Loucy (cell line): Measurements from ENCODE around the gene CUX1.
"Not testable (repeated sequence)": the region's sequence is repeated elsewhere in the genome, so short reads cannot be mapped to it uniquely, and the experiment has no call there.

ENCODE experiments used
- H2AFZ ChIP-seq: fragments of 200-600 bp; sonication (generic); 2 replicates; pipeline ENCODE4 v1.6.0; 2016; ENCODE audit warnings: antibody characterized with exemption, mild to moderate bottlenecking, low read length, moderate library complexity
- H3F3A ChIP-seq: fragments of 200-600 bp; 2 replicates; pipeline ENCODE4 v1.6.0; 2016; ENCODE audit warnings: antibody characterized with exemption, low read depth, mild to moderate bottlenecking
- H3K27me3 ChIP-seq: fragments of 200-600 bp; sonication (generic); 2 replicates; pipeline ENCODE4 v1.6.1; 2014; ENCODE audit warnings: low read length, mild to moderate bottlenecking; ENCODE audit not compliant: insufficient read depth, poor library complexity, severe bottlenecking
- H3K36me3 ChIP-seq: fragments of 200-600 bp; sonication (generic); 2 replicates; pipeline ENCODE4 v1.6.1; 2016; ENCODE audit warnings: low read length; ENCODE audit not compliant: insufficient read depth
- H3K4me1 ChIP-seq: fragments of 200-600 bp; sonication (generic); 2 replicates; pipeline ENCODE4 v1.5.1; 2014; ENCODE audit warnings: low read length, mild to moderate bottlenecking; ENCODE audit not compliant: insufficient read depth, poor library complexity, severe bottlenecking
- H3K4me2 ChIP-seq: fragments of 200-600 bp; sonication (generic); 2 replicates; pipeline ENCODE4 v1.6.0; 2014; ENCODE audit warnings: antibody characterized with exemption, low read length, low read depth, mild to moderate bottlenecking; ENCODE audit not compliant: poor library complexity, severe bottlenecking
- H3K4me3 ChIP-seq: fragments of 200-600 bp; sonication (generic); 2 replicates; pipeline ENCODE4 v1.5.1; 2014; ENCODE audit warnings: low read length, mild to moderate bottlenecking, mixed read lengths; ENCODE audit not compliant: poor library complexity, severe bottlenecking
- H3K79me2 ChIP-seq: fragments of 200-600 bp; sonication (generic); 2 replicates; pipeline ENCODE4 v1.6.1; 2014; ENCODE audit warnings: low read length; ENCODE audit not compliant: insufficient read depth
- H3K9ac ChIP-seq: fragments of 200-600 bp; sonication (generic); 2 replicates; pipeline ENCODE4 v1.6.0; 2014; ENCODE audit warnings: mild to moderate bottlenecking, low read depth, low read length, moderate library complexity; ENCODE audit not compliant: poor library complexity, severe bottlenecking
- H3K9me2 ChIP-seq: fragments of 200-600 bp; sonication (generic); replicated peaks from 2 replicates; pipeline ENCODE4 v1.6.1; 2016; ENCODE audit warnings: low read depth, low read length, mixed read lengths
- H3K9me3 ChIP-seq: fragments of 200-600 bp; sonication (generic); 2 replicates; pipeline ENCODE4 v1.6.1; 2014; ENCODE audit warnings: mild to moderate bottlenecking, antibody characterized with exemption, low read length, low read depth; ENCODE audit not compliant: insufficient read depth
- H4K20me1 ChIP-seq: fragments of 200-600 bp; sonication (generic); 2 replicates; pipeline ENCODE4 v1.6.0; 2014; ENCODE audit warnings: antibody characterized with exemption, low read length, mild to moderate bottlenecking; ENCODE audit not compliant: insufficient read depth, poor library complexity, severe bottlenecking
- EZH2phosphoT487 ChIP-seq: fragments of 200-600 bp; IDR thresholded peaks from 2 replicates; pipeline ENCODE4 v1.6.1; 2018; ENCODE audit warnings: antibody characterized with exemption, mild to moderate bottlenecking, moderate library complexity, borderline replicate concordance
- TF ChIP-seq, protein P1 (sequence below): fragments of 200-600 bp; sonication (generic); conservative IDR thresholded peaks from 2 replicates; pipeline ENCODE4 v1.5.1; 2014; ENCODE audit warnings: mild to moderate bottlenecking, antibody characterized with exemption, low read length

Gene CUX1

DNA sequence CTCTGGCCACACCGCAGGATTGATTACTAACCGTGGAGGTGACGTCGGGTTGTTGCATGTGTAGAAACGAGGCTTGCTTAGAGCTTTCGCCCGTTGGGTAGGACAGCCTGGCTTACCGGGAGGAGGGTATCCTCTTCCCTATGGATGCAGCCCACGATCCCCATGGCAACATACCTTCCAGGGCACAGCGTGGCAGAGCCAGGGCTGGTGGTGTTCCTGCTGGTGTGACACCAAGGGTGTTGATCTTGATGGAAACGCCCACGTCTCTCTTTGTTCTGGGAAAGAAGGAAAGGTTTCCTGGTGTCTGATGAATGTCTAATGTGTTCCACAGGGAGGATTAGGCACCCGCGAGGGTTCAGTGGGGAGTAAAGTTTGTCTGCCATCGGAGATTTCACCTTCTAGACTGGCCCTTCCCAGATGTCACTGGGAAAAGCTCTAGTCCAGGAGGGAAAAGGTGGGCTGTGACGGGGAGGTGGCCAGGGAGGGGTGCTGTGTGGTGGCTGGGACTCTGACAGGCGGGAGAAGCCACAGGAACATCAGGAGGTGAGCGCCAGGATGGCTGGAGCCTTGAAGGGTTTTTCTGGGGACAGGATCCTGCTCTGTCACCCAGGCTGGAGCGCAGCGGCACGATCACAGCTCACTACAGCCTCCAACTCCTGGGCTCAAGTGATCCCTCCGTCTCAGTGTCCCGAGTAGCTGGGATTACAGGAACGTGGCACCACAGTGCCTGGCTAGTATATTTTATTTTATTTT is 102.1 kb downstream of the CUX1 start:
- H3K79me2 ChIP-seq = peaks cover 89% of the 10 kb centered on the region; the same call in 1 of the 2 replicates
- TF ChIP-seq EZH2phosphoT487 = no peak
- TF ChIP-seq, protein P1, sequence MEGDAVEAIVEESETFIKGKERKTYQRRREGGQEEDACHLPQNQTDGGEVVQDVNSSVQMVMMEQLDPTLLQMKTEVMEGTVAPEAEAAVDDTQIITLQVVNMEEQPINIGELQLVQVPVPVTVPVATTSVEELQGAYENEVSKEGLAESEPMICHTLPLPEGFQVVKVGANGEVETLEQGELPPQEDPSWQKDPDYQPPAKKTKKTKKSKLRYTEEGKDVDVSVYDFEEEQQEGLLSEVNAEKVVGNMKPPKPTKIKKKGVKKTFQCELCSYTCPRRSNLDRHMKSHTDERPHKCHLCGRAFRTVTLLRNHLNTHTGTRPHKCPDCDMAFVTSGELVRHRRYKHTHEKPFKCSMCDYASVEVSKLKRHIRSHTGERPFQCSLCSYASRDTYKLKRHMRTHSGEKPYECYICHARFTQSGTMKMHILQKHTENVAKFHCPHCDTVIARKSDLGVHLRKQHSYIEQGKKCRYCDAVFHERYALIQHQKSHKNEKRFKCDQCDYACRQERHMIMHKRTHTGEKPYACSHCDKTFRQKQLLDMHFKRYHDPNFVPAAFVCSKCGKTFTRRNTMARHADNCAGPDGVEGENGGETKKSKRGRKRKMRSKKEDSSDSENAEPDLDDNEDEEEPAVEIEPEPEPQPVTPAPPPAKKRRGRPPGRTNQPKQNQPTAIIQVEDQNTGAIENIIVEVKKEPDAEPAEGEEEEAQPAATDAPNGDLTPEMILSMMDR = no peak

DNA sequence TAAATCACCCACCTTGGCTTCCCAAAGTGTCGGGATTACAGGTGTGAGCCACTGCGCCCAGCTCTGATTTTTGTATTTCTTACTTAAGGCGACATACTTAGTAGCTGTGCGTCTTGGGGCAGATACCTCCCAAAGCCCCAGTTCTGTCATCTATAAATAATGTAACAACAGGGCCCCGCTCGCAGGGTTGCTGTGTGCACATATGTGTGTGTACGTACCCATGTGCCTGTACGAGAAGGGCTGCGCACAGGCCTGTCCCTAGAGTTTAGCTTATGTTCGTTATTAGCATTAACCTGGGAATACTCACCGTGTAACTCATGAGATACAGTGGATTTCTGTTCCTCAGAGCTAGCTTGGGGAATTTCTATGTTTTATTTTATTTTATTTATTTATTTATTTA is 103.6 kb downstream of the CUX1 start:
- H3K4me1 ChIP-seq = no peaks in the 10 kb centered on the region
- peaks cover 43% of the 10 kb centered on the region; the same call in 1 of the 2 replicates for H3K36me3 ChIP-seq
- H3K9me2 ChIP-seq = no peaks in the 10 kb centered on the region
- no peak for TF ChIP-seq EZH2phosphoT487
- TF ChIP-seq, protein P1 = no peak
- no peak overlapping the region for H2AFZ ChIP-seq
- no peak overlapping the region for H3K9ac ChIP-seq
- H3K9me3 ChIP-seq = no peaks in the 10 kb centered on the region
- no peaks in the 10 kb centered on the region for H3K27me3 ChIP-seq
- no peaks in the 10 kb centered on the region for H3F3A ChIP-seq
- H3K4me2 ChIP-seq = no peak overlapping the region
- H3K4me3 ChIP-seq = no peak overlapping the region
- H3K79me2 ChIP-seq = peaks cover 89% of the 10 kb centered on the region
- peaks cover 59% of the 10 kb centered on the region for H4K20me1 ChIP-seq

More for the DNA sequence above, 102.1 kb downstream of the CUX1 start:
- H3K4me3 ChIP-seq = no peak overlapping the region
- H3K27me3 ChIP-seq = no peaks in the 10 kb centered on the region
- H3F3A ChIP-seq = no peaks in the 10 kb centered on the region
- H3K4me1 ChIP-seq = no peaks in the 10 kb centered on the region
- no peak overlapping the region for H3K4me2 ChIP-seq
- H3K9me3 ChIP-seq = no peaks in the 10 kb centered on the region
- no peaks in the 10 kb centered on the region for H3K9me2 ChIP-seq
- no peak overlapping the region for H3K9ac ChIP-seq
- H4K20me1 ChIP-seq = peaks cover 61% of the 10 kb centered on the region
- H3K36me3 ChIP-seq = peaks cover 46% of the 10 kb centered on the region; the same call in 1 of the 2 replicates
- no peak overlapping the region for H2AFZ ChIP-seq

DNA sequence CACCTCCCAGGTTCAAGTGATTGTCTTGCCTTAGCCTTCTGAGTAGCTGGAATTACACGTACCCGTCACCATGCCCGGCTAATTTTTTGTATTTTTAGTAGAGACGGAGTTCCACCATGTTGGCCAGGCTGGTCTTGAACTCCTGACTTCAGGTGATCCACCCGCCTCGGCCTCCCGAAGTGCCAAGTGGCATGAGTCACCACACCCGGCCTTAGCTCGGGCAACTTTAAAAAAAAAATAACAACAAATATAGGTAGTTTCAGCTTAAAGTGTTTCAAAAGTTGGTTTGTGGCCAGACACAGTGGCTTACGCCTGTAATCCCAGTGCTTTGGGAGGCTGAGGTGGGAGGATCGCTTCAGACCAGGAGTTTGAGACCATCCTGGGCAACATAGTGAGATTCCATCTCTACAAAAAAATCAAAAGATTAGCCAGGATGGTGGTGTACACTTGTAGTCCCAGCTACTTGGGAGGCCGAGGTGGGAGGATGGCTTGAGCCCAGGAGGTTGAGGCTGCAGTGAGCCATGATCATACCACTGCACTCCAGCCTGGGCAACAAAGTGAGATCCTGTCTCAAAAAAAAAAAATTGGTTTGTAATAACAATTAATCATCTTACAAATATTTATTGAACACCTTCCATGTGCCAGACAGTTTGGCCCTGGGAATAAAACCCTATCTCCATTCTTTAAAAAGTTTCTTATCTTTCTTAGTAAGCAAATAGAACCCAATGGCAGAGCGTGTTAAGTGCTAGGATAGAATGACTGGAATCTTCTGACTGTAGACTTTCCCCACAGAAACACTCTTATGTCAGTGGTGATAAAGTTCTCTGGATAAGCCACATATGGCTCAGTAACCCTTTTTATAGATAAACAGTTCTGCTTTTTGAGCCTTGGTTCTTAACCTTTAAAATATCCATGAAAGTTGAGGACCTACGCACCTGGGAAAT is 104.4 kb downstream of the CUX1 start:
- H3K79me2 ChIP-seq = peaks cover 90% of the 10 kb centered on the region
- H3K27me3 ChIP-seq, H3K9me3 ChIP-seq, H3F3A ChIP-seq, H3K9ac ChIP-seq, H3K4me2 ChIP-seq, H3K4me1 ChIP-seq, H2AFZ ChIP-seq, H3K4me3 ChIP-seq, H3K9me2 ChIP-seq: not testable (repeated sequence)
- H3K36me3 ChIP-seq = peaks cover 40% of the 10 kb centered on the region; the same call in 1 of the 2 replicates
- H4K20me1 ChIP-seq = peaks cover 57% of the 10 kb centered on the region
